Daoy (cell line): Measurements from ENCODE around the gene ABLIM2. TPM values are rescaled to one million over a fixed set of nuclear protein-coding genes. Genes with fewer than 3 reads are reported as not detected.
A peak's percentile ranks its signal among the peaks of the same experiment; 100 is the strongest.

Experiments used
- DNase-seq: peaks from one replicate; pipeline ENCODE4 v3.0.0-alpha.2; 2015; ENCODE audit warnings: low read depth
- total RNA-seq: library from RNA; depleted of rRNA; stranded (reverse); fragments of >200 nt; shearing (Covaris generic); gene quantifications from 2 replicates; pipeline ENCODE4 v1.2.3, GENCODE V29; 2014

Gene ABLIM2
- total RNA-seq, 1 experiment from 2014 or later, result 0.23 TPM

DNA sequence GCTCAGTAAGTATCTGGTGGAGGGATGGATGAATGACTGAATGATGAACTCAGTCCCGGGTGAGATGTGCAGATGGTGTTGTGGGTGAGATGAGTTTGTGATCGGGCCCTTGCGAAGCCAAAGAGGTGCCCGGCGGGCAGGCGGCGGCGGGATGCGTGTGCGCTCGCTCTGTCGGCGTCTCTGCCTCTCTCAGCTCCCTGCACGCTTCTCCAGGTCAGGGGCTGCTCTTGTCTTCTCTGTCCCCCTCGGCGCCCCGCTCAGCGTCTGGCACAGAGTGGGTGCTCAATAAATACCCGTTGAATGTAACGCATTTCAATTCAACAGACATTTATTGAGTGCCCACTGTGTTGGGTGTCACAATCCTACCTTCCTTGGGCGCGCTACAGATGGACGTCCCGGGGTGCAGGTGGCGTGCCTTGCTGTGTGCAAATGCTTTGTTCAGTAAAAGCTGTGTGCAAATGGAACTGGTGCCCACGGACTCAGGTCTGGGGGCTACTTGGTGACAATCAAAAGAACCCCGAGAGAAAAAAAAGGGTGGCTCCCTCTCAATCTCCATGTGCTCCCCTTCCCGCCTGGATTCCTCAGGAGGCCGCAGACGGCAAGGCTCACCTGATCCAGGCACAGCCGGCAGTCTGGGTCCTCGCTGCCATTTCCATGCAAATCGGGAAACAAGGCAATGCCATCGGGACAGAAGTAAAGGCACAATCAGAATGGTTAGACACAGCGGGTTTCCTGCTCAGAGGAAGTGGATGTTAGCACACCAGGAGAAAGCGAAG lies 153.4 kb downstream of the ABLIM2 start:
- DNase-seq, result no peak

DNA sequence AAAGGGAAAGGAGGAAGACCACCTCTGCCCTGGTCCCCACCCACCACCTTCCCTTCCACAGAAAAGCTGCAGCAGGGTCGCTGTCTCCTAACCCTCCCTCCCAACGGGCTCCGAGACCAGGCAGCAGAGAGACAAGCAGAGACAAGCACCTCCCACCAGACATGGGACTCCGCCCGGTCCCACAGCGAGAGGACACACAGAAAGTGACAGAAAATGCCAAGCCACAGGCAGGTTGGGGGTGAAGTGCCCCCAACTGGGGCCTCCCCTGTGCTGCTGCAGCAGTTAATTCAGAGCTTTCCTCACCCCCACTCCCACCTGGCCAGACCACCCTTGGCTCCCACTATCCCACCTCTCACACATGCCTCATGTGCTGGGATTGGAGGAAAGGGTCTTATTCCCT lies 154.5 kb downstream of the ABLIM2 start:
- no peak for DNase-seq

DNA sequence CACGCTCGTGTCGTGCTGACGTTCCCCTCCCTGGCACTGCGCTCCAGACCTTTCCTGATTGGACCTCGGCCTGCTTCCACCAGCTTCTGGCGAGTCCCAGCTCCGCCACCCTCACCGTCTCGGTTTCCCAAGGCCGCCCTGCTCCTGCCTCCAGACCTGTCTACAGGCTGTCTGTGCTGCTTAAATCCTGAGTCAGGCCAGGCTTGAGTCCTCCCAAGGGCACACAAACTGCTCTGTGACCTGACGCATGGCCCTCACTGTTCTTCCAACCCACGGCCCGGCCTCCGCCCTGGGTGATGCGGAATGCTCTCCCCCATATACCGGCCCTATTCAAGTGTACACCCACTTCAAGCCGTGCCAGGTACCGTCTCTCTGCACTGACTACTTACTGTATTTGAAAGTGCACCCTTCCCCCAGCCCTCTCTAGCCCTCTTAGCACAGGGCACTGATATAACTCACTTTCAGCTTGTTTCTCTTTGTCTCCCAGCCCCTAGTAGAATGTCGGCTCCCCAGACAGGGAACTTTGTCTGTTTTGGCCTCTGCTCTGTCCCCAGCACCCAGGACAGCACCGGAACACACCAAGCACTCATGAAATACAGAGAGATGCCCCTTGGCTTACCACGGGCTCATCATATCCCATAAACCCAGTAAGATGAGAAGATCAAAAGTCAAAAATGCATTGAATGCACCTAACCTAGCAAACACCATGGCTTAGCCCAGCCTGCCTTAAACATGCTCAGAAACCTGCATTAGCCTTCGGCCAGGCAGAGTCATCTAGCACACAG lies 155.9 kb downstream of the ABLIM2 start:
- no peak for DNase-seq

DNA sequence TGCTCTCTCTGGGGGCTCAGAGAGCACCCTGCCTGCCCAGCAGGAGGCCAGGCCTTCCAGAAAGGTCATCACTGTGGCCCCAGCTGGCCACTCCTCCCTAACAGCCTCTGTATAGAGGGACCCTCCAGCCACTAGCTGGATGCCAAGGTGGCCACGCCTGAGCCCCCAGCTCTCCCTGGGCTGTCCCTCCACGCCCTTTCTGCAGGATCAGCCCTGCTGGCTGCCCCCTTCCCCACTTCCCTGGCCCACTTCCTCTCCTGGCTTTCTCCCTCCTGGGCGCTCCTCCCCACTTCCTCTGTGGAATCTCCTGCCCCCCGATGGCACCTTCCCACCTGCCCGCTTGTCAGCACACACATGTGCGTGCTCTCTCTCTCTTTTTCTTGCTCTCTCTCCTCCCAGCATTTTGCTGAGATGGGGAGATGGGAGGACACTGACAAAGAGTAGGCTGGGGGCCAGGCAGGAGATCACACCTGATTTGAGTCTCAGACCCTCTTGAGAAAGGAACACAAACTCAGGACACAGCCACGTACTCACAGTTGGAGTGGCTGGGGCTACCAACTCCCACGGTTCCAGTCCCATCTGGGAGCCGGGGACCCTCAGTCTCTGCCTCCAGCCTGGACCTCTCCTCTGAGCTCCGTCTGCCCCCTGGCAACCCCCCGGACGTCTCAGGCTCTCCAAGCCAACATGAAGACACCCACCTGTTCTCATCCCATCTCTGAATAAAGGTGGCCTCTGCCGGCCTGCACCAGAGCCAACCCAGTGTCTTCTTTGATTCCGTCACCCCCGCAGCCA lies 156.9 kb downstream of the ABLIM2 start:
- DNase-seq, result no peak

DNA sequence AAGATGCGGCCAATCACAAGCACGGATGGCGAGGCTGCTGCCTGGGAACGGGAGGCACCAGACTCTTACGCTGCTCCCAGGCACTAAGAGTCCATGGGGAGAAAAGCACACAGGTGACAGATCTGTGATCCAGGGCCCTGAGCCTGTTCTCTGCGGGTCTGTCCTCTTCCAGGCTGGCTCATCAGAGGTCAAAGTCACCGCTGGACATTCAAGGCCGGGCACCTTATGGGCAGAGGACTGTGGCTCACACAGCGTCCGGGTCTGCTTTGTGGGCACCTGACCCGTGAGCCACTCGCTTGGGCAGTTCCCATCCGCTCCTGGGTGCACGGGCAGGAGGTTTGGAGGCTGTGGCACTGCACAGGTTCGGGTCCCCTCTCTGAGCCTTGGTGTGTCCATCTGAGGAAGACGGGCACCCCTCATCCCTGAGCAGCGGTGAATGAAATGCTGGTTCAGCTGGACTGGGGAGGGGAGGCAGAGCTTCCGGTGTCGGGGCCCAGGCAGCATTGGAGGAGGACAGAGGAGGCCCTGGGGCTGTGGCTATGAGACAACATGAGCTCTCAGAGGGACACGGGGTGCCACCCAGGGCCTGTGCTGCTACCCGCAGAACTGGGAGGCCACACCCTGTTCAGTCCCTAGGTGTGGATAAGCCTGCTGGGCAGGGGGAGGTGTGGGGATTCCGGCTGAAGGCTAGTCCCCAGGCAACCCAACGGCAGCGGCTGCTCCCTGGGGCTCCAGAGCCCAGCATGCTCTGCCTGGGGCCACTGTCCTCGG lies 157.7 kb downstream of the ABLIM2 start:
- no peak for DNase-seq

DNA sequence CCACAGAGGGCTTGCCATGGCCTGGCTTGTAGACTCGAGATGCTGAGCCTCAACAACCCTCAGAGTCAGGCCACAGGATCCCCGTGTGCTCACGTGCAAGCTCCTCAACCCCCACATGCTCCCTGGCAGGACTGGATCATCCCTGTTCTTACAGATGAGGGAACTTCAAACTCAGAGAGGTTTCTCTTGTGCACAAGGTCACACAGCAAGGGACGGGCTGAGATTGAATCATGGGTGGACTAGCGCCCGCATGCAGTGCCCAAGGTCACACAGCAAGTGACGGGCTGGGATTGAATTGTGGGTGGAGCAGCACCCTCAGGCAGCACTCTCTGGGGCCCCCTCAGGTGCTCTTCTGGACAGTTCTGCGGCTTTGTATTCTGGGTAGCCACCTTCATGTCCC lies 158.4 kb downstream of the ABLIM2 start:
- DNase-seq, result no peak

DNA sequence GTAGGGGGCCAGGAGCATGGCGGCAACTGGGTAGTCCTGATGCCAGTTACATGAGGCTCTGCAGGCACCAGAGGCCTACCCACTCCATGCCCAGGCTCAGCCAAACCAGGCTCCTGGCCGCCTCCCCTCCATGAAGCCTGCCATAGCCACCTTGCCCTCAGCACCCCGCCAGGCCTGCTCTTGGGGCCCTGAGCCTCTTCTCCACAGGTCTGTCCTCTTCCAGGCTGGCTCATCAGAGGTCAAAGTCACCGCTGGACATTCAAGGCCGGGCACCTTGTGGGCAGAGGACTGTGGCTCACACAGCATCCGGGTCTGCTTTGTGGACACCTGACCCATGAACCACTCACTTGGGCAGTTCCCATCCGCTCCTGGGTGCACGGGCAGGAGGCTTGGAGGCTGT lies 158.9 kb downstream of the ABLIM2 start:
- no peak for DNase-seq

DNA sequence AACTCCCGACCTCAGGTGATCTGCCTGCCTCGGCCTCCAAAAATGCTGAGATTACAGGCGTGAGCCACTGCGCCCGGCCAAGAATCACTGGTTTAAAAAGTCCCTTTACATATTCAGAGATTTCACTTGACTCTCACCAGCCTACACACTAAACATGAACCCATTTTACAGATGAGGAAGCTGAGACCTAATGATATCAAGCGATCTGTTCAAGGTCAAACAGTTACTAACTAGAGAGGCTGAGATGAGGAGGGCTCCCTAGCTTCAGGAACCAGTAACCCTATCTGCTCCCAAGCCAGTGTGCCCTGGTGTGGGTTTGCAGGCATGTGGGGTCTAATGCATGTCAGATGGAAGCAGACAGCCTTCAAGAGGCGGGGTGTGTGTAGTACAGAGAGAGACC lies 159.3 kb downstream of the ABLIM2 start:
- no peak for DNase-seq

DNA sequence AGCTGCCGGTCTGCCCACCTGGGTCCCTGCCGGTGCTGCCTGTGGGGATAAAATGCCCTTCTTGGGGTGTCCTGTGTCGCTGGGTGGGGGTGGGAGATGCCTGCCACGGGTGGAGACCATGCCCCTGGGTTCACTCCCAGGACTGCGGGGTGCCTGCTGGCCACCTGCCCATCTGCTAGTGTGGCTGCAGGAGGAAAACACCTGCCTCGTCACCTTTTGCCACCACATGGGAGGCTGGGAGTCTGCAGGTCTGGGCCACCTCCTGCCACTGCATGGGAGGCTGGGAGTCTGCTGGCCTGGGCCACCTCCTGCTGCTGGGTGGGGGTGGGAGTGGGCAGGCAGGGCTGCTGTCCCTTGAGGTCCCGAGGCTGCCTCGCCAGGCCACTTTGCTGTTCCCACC lies 160.2 kb downstream of the ABLIM2 start:
- no peak for DNase-seq

DNA sequence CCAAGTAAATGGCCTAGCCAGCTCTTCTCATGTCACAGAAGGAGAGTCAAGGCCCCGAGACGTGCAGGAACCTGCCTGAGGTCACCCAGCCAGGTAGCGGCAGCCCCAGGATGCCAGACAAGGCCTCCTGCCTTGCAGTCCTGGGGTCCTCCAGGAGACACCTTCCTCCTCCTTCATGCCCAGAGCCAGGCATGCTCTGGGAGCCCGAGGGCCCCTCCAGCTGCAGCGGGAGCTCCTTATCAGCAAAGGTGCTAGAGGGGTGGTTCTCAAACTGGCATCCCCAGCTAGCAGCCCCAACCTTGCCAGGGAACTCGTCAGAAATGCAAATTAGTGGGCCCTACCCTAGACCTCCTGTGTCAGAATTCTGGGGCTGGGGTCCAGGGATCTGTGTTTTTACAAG lies 162.7 kb downstream of the ABLIM2 start:
- DNase-seq, result no peak

DNA sequence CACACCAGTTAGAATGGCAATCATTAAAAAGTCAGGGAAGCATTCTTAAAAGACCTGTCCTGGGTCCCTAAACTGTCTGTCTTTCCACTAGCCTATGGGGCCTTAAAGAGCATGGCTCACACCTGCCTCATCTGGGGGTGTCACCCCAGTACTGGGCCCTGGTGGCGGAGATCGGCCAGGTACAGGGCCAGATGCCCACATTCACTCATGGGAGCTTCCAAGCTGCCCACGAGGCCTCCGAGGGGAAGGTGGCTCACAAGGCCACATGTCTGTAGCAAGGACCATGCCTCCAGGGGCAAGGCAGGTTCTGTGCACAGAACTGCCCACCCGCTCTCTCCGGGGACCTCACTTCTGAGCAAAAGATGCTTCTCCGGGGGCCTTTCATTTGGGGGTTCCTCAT lies 163.5 kb downstream of the ABLIM2 start:
- no peak for DNase-seq

DNA sequence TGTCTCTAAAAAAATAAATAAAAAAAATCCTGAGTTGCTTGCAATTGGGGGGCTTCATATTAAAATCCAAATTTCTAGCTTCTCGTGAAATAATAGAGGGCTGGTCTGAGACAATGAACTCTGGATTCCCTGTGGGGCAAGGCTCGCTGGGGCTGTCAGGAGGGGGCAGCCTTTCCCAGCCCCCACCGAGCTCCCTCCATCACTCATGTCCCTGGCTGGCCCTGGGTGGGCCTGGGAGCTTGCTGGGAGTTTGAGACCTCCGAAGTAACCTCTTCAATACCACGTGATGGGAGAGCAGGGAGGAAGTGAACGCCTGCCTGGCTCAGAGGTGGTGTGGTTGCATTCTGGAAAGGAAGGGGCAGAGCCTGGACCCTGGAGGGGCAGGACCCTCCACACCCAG lies 164.9 kb downstream of the ABLIM2 start:
- DNase-seq, result no peak

DNA sequence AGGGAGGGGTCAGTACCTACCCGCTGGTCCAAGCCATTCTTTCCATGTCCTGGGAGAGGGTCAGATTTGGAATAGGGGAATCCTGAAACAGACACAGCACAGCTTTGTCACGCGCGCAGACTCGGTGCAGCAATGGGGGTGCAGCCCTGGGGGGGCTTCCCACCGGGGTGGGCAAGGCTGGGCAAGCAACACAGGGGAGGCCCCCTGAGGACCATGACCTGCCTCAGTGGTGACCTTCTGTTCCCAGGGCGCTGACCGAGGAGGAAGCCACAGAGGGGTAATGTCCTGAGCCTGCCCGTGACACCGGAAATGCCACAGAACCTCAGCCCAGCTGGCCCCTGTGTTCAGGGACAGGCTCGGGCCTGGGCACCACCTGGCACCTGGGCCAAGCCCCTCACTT lies 165.8 kb downstream of the ABLIM2 start:
- no peak for DNase-seq

DNA sequence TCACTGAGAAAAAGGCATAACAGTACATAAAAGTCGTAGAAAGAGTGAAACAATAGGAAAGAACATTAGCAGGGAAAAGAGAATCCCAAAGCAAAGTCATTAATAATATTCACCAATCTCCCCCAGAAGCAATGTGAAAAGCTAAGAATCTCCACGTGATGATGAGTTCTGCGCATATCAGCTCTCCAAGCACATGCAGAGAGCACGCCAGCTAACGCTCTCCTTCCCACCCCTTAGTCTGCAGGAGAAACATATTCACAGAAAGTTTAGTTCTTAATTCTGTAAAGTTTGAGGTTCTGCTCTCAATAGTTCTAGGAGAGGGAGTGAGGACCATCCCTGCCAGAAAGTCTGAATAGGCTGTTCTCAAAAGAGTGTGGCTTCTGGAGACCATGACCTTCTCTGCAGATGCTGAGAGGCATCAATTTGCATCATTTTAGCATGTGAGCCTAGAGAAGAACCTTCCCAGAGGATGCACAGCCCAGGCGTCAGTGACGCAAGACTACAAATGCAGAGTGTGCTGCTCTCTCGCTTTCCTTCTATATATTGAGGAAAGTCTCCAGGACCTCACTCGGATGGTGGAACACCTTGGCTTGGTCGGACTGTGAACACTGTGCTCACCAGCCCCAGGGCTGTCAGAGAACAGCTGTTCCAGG lies 167.7 kb downstream of the ABLIM2 start:
- DNase-seq, result no peak

DNA sequence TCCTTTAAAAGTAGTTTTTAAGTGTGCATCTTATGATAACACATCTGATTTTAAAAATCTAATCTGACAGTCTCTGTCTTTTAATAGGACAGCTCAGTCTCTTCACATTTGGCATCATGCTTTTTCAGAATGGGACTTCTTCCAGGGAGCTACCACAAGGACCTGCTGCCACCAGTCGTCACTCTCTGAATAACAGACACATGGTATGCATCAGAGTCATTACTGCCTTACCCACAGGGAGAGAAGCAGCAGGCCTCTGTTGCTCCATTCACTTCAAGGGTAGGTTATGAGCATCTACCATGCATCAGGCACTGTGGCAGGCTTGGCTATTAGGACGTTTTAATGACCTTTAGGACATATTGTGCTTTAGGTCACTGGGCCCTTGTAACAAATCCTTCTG lies 169.0 kb downstream of the ABLIM2 start:
- no peak for DNase-seq

DNA sequence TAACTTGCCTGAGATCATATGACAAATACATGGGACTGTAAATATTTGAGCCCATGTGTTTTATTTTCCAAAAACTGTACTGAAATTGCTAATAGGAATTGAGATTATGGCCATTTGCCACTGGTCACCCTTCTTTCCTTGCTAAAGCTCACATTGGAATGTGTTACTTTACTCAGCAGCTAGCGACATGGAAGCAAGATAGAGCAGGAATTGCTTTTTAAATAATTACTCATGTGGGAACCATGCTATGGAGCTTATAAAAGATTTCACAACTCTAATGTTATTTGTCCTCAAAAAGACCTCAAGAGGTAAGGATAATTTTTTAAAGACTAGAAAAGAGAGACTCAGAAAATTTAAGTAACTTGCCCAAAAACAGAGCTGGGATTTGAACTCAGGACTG lies 170.2 kb downstream of the ABLIM2 start:
- DNase-seq, result no peak

DNA sequence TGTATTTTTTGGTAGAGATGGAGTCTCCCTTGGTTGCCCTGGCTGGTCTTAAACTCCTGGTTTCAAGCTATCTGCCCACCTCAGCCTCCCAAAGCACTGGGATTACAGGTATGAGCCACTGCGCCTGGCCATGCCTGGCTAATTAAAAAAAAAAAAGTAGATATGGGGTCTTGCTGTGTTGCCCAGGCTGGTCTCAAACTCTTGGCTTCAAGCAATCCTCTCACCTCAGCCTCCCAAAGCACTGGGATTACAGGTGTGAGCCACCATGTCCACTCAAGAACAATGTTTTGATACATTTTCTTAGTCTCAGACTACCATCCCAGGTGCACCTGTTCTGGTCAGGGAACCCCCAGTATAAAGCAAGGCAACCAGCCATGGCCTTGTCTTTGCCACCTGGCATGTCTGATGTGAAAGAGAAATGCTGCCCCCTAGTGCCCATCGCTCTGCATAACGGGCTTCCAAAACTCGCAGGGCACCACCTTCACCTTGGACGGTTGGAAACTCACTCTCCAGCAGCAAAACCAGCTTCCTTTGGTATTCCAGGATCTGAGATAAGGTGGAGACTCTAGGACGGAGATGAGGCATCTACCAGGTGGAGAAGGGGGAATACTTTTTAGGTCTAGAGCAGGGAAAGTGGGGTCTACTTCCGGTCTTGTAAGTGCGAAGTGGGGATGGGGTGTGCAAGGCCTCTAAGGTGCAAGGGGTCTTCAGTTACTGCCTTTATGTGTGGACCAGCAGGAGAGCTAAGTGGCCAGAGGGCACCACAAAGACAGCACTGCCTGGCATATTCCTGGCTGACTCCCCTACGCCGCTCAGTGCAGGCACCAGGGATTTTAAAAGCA lies 171.2 kb downstream of the ABLIM2 start:
- DNase-seq, result peak; percentile 77

DNA sequence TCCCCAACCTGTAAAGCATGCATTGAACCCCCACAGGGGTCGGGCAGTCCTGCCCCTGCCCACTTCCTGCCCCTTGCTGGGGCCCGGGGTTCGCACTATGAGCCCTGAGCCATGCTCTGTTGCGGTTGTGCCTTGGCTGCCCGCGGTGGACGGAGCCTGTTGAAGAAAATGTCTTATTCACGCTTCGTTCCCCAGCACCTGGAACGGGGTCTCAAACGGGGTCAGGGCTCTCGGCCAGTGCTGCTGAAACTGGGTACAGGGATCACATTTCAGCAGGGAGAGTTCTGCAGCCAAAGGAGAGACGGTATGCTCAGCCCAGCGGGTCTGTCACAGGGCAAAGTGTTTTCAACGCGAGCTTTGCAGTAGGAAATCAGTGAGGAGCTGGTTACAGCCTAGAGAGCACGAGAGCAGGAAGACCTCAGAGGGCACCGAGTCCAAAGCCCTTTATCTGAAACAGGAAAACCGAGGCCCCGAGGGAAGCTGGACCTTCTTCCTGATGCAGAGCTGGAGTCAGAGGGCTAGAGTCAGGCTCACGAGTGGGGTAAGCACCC lies 172.6 kb downstream of the ABLIM2 start:
- no peak for DNase-seq

DNA sequence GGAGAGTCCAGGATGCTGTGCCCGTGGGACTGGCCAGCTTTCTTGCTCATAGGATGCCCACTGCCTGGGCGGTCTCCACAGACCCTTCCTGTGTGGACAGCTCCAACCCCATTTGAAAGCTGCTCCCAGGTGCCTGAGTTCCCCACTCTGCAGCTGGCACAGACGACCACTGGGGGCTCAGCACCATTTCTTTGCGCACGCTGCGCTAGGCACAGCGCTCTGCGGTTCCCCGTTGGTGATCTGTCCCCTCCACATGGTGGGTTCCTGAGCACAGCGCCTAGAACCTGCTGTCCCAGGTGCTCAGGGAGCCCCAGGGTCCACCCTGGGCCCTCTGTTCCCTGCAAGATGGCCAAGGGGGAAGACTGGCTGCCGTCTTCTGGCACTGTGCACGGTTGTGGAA lies 173.5 kb downstream of the ABLIM2 start:
- no peak for DNase-seq
